Common myeloid progenitor, CD34-positive (primary cell): ENCODE results near the gene SYTL1.

ENCODE experiments used
- CTCF ChIA-PET: fragments of 350-600 bp; sonication (Branson Sonifier 250); formaldehyde crosslinking; loops from one replicate; lab custom pipeline; 2021; ENCODE audit warnings: antibody characterized with exemption; lab: Charles Lee
- POLR2A ChIA-PET: fragments of 350-600 bp; sonication (Branson Sonifier 250); formaldehyde crosslinking; loops from one replicate; lab custom pipeline; 2021; ENCODE audit warnings: antibody characterized with exemption; lab: Charles Lee
- DNase-seq, 3 donors: peaks; one replicate each; pipeline versions ENCODE4 v3.0.0 to v3.0.0-alpha.2; 2013
- H3K27ac ChIP-seq, 2 experiments: 1 replicate in 1 of 2; 2 replicates in 1 of 2; pipeline ENCODE4 v1.7.0; 2013; ENCODE audit warnings: inconsistent platforms in 2 of 2, low read length in 2 of 2, mild to moderate bottlenecking in 2 of 2, low read depth in 1 of 2, moderate library complexity in 1 of 2; ENCODE audit not compliant: severe bottlenecking in 2 of 2, insufficient read depth in 1 of 2, poor library complexity in 1 of 2
- H3K27me3 ChIP-seq, 5 experiments: replicated peaks in 2 of 5; 1 replicate in 3 of 5; 2 replicates in 2 of 5; pipeline versions ENCODE4 v1.6.1 to v1.7.0; 2013; ENCODE audit warnings: low read length in 4 of 5, mild to moderate bottlenecking in 2 of 5, moderate library complexity in 2 of 5, inconsistent platforms in 1 of 5; ENCODE audit not compliant: insufficient read depth in 5 of 5, control insufficient read depth in 4 of 5
- H3K36me3 ChIP-seq, 4 experiments: 1 replicate in 2 of 4; 2 replicates in 2 of 4; pipeline versions ENCODE4 v1.6.1 to v1.7.0; 2013; ENCODE audit warnings: low read length in 3 of 4, control low read depth in 1 of 4, mild to moderate bottlenecking in 1 of 4; ENCODE audit not compliant: control insufficient read depth in 4 of 4, insufficient read depth in 4 of 4
- H3K4me1 ChIP-seq, 4 experiments: 1 replicate in 3 of 4; 2 replicates in 1 of 4; pipeline versions ENCODE4 v1.6.1 to v1.7.1; 2013; ENCODE audit warnings: low read length in 3 of 4, mild to moderate bottlenecking in 3 of 4, control low read depth in 1 of 4, inconsistent platforms in 1 of 4, moderate library complexity in 1 of 4; ENCODE audit not compliant: control insufficient read depth in 4 of 4, insufficient read depth in 4 of 4; ENCODE audit errors: control extremely low read depth in 1 of 4
- H3K4me3 ChIP-seq, 7 experiments: 1 replicate in 4 of 7; 2 replicates in 3 of 7; pipeline versions ENCODE4 v1.5.1 to v1.7.0; 2013; ENCODE audit warnings: mild to moderate bottlenecking in 7 of 7, low read length in 6 of 7, moderate library complexity in 6 of 7, inconsistent platforms in 2 of 7, low read depth in 2 of 7, control low read depth in 1 of 7; ENCODE audit not compliant: insufficient read depth in 4 of 7, control insufficient read depth in 1 of 7; ENCODE audit errors: extremely low read depth in 1 of 7
- H3K9me3 ChIP-seq, 5 experiments: 1 replicate in 4 of 5; 2 replicates in 1 of 5; pipeline versions ENCODE4 v1.6.1 to v1.7.1; 2013; ENCODE audit warnings: low read length in 4 of 5, mild to moderate bottlenecking in 2 of 5, inconsistent platforms in 1 of 5, low read depth in 1 of 5, moderate library complexity in 1 of 5; ENCODE audit not compliant: control insufficient read depth in 4 of 5, insufficient read depth in 2 of 5; ENCODE audit errors: control extremely low read depth in 1 of 5
- WGBS: methylation state at CpG from one replicate; pipeline ENCODE4 v1.1.5; 2013; ENCODE audit not compliant: insufficient coverage; 5-methylcytosine and 5-hydroxymethylcytosine counted together

The SYTL1 gene

GRCh38 chr1:27372022-27372807, 30.4 kb downstream of the SYTL1 start:
- no peak for DNase-seq
- ChIA-PET POLR2A (no interaction called here), CTCF (interaction anchor here (0.9 to 8.0 kb wide), 8 partner anchors 13 to 119 kb away, joined by 3 to 80 read pairs (median 3); no protein-coding TSS in a partner anchor)
- Histone ChIP-seq H3K4me3 (no peak overlapping the region), H3K9me3 (no peaks in the 10 kb centered on the region), H3K27ac (no peak overlapping the region), H3K36me3 (no peaks in the 10 kb centered on the region), H3K27me3 (no peaks in the 10 kb centered on the region), H3K4me1 (peaks cover 6 to 31% (median 30%) of the 10 kb centered on the region in 4 experiments)
- WGBS: 92% methylated on average over 15 of the region's 19 CpGs

GRCh38 chr1:27372808-27373690, 31.2 kb downstream of the SYTL1 start:
- no peaks in the 10 kb centered on the region for H3K9me3 ChIP-seq
- no peaks in the 10 kb centered on the region for H3K36me3 ChIP-seq
- H3K27ac ChIP-seq: no peak overlapping the region
- H3K27me3 ChIP-seq: no peaks in the 10 kb centered on the region
- no peak for DNase-seq
- ChIA-PET POLR2A (no interaction called here), CTCF (interaction anchor here (0.9 to 3.7 kb wide), 4 partner anchors 12 to 19 kb away, joined by 3 to 13 read pairs (median 3); no protein-coding TSS in a partner anchor)
- WGBS: 95% methylated on average over 8 of the region's 11 CpGs
- H3K4me3 ChIP-seq: no peak overlapping the region
- peaks cover 6 to 24% (median 22%) of the 10 kb centered on the region in 4 experiments for H3K4me1 ChIP-seq

GRCh38 chr1:27374362-27375086, 32.7 kb downstream of the SYTL1 start, which contains the start of gene FCN3:
TSS of gene FCN3 (minus strand) at chr1:27374824. CDS start at chr1:27374818, 6 bp downstream.
- no peak for DNase-seq
- no peaks in the 10 kb centered on the region for H3K36me3 ChIP-seq

GRCh38 chr1:27377760-27378495, 36.1 kb downstream of the SYTL1 start:
- H3K9me3 ChIP-seq: no peaks in the 10 kb centered on the region
- H3K4me1 ChIP-seq: no peaks in the 10 kb centered on the region
- H3K36me3 ChIP-seq: no peaks in the 10 kb centered on the region
- no peak overlapping the region for H3K4me3 ChIP-seq
- 98% methylated on average over 9 of the region's 12 CpGs for WGBS
- ChIA-PET CTCF (interaction anchor here (1.1 to 1.8 kb wide), 5 partner anchors 16 to 285 kb away, joined by 3 to 4 read pairs (median 3); no protein-coding TSS in a partner anchor), POLR2A (no interaction called here)
- DNase-seq: no peak
- H3K27ac ChIP-seq: no peak overlapping the region
- H3K27me3 ChIP-seq: peaks cover 0 to 1% (median 0%) of the 10 kb centered on the region in 5 experiments

More at GRCh38 chr1:27374362-27375086, 32.7 kb downstream of the SYTL1 start, which contains the start of gene FCN3:
- no peak within 1 kb of the TSS for H3K4me3 ChIP-seq
- H3K27ac ChIP-seq: no peak within 1 kb of the TSS
- WGBS: 100% methylated on average over 2 of the region's 4 CpGs
- H3K27me3 ChIP-seq: no peaks in the 10 kb centered on the region
- H3K4me1 ChIP-seq: peaks cover 0 to 10% (median 10%) of the 10 kb centered on the region in 4 experiments
- CTCF ChIA-PET: interaction anchor here (0.6 to 1.2 kb wide), 3 partner anchors 10 to 22 kb away, joined by 3 read pairs; no protein-coding TSS in a partner anchor
- POLR2A ChIA-PET: no interaction called here
- H3K9me3 ChIP-seq: no peaks in the 10 kb centered on the region

GRCh38 chr1:27379564-27380122, 37.8 kb downstream of the SYTL1 start:
- no peak overlapping the region for H3K27ac ChIP-seq
- H3K4me1 ChIP-seq: peaks cover 0 to 7% (median 5%) of the 10 kb centered on the region in 4 experiments
- no peaks in the 10 kb centered on the region for H3K36me3 ChIP-seq
- CTCF ChIA-PET: interaction anchor here (0.8 to 1.9 kb wide), 5 partner anchors 11 to 78 kb away, joined by 3 to 7 read pairs (median 3); no protein-coding TSS in a partner anchor
- no peak for DNase-seq
- WGBS: 93% methylated on average over 9 of the region's 11 CpGs
- POLR2A ChIA-PET: interaction anchor here (0.6 kb wide), 1 partner anchor 145 kb away, joined by 3 read pairs; no protein-coding TSS in a partner anchor
- peaks cover 0 to 1% (median 0%) of the 10 kb centered on the region in 5 experiments for H3K27me3 ChIP-seq
- no peak overlapping the region for H3K4me3 ChIP-seq
- H3K9me3 ChIP-seq: no peaks in the 10 kb centered on the region
